Suprapubic skin (tissue), 4 donors: Measurements from ENCODE around the gene SYNC. TPM values are rescaled to one million over a fixed set of nuclear protein-coding genes. Genes with fewer than 3 reads are reported as not detected.

Experiments used
- DNase-seq, 2 donors: peaks; one replicate each; pipeline ENCODE4 v3.0.0-alpha.2; 2019; ENCODE audit warnings: low spot score in 2 of 2
- H3K27ac ChIP-seq: fragments of 200-600 bp; sonication (generic); one replicate; pipeline ENCODE4 v1.5.1; 2019
- H3K27me3 ChIP-seq: fragments of 200-600 bp; sonication (generic); one replicate; pipeline ENCODE4 v1.5.1; 2019
- H3K36me3 ChIP-seq: fragments of 200-600 bp; sonication (generic); one replicate; pipeline ENCODE4 v1.5.1; 2019
- H3K4me1 ChIP-seq: fragments of 200-600 bp; sonication (generic); one replicate; pipeline ENCODE4 v1.5.1; 2019
- H3K4me3 ChIP-seq: fragments of 200-600 bp; sonication (generic); one replicate; pipeline ENCODE4 v1.5.1; 2019; ENCODE audit warnings: mild to moderate bottlenecking
- H3K9me3 ChIP-seq: fragments of 200-600 bp; sonication (generic); one replicate; pipeline ENCODE4 v1.5.1; 2019
- EP300 ChIP-seq: sonication (generic); formaldehyde crosslinking; IDR thresholded peaks from one replicate; pipeline ENCODE4 v1.6.1; 2017; ENCODE audit warnings: antibody characterized with exemption
- POLR2A ChIP-seq, 2 donors: fragments of 450-650 bp; IDR thresholded peaks; one replicate each; pipeline ENCODE4 v1.6.1; 2017; ENCODE audit warnings: antibody characterized with exemption in 2 of 2, mild to moderate bottlenecking in 2 of 2, moderate library complexity in 2 of 2
- POLR2AphosphoS5 ChIP-seq, 3 donors: sonication (generic); formaldehyde crosslinking; IDR thresholded peaks; one replicate each; pipeline ENCODE4 v1.6.1; 2017; ENCODE audit warnings: antibody characterized with exemption in 3 of 3
- WGBS: methylation state at CpG from one replicate; pipeline ENCODE4 v1.1.5; 2018; 5-methylcytosine and 5-hydroxymethylcytosine counted together
- total RNA-seq, 4 donors: library from RNA; depleted of rRNA; stranded (reverse); fragments of >200 nt; gene quantifications; one replicate each; pipeline ENCODE4 v1.1.0, GENCODE V29; 2016
- TF ChIP-seq, protein P1 (sequence below), 2 donors: fragments of 200-600 bp in 1 of 2; fragments of 450-650 bp in 1 of 2; sonication (generic) in 1 of 2; IDR thresholded peaks; one replicate each; pipeline ENCODE4 v1.5.1; 2016 to 2019; ENCODE audit warnings: antibody characterized with exemption in 2 of 2, mild to moderate bottlenecking in 1 of 2, moderate library complexity in 1 of 2

Gene SYNC
- total RNA-seq, 4 donors from 2014 or later, result 7.4 to 11.4 (median 8.3) TPM

DNA sequence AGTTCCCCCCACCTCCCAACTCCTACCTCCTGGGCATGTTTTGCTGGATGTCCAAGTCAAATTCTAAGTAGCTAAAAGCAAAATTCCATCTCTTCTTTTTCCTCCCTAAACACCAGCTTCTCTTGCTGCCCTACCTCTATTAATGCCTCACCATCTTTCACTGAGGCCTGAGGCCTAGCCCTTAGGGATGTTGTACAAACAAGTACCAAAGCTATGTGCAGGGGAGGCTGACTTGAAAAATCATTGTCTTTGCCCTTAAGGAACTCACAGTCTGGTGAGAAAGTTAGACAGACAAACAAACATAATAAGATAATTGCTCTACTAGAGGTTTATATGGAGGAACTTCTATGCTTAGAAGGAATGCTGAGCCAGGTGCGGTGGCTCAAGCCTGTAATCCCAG, 25.3 kb upstream of the SYNC start:
- Histone ChIP-seq H3K9me3 (no peaks in the 10 kb centered on the region), H3K4me3 (no peak overlapping the region), H3K27ac (no peak overlapping the region), H3K36me3 (no peaks in the 10 kb centered on the region), H3K27me3 (no peaks in the 10 kb centered on the region), H3K4me1 (peaks cover 19% of the 10 kb centered on the region)
- no peak for TF ChIP-seq POLR2AphosphoS5 (IDR thresholded peaks at IDR 0.05)
- no peak for TF ChIP-seq EP300
- TF ChIP-seq POLR2A (IDR thresholded peaks at IDR 0.05), result no peak
- TF ChIP-seq, protein P1, sequence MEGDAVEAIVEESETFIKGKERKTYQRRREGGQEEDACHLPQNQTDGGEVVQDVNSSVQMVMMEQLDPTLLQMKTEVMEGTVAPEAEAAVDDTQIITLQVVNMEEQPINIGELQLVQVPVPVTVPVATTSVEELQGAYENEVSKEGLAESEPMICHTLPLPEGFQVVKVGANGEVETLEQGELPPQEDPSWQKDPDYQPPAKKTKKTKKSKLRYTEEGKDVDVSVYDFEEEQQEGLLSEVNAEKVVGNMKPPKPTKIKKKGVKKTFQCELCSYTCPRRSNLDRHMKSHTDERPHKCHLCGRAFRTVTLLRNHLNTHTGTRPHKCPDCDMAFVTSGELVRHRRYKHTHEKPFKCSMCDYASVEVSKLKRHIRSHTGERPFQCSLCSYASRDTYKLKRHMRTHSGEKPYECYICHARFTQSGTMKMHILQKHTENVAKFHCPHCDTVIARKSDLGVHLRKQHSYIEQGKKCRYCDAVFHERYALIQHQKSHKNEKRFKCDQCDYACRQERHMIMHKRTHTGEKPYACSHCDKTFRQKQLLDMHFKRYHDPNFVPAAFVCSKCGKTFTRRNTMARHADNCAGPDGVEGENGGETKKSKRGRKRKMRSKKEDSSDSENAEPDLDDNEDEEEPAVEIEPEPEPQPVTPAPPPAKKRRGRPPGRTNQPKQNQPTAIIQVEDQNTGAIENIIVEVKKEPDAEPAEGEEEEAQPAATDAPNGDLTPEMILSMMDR (IDR thresholded peaks at IDR 0.05), result no peak
- DNase-seq, result no peak
- 100% methylated on average over 1 of the region's 1 CpG for WGBS

DNA sequence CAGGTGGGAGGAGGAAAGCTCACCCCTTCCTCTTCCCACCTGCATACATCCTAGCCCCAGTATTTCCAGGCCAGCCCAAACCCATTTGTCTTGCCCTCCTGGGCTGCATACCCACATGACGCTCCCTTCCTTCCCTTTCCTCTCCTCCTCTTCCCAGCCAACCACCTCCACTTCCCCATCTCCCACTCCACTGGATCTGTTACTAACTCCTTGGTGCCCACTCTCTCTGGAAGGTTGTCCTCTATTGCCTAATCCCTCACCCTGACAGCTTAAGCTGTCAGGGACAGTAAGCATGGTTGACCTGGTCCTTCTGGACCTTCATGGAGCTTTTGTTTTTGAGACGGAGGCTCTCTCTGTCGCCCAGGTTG, 23.0 kb upstream of the SYNC start:
- peaks cover 19% of the 10 kb centered on the region for H3K4me1 ChIP-seq
- H3K27ac ChIP-seq, result no peak overlapping the region
- no peaks in the 10 kb centered on the region for H3K36me3 ChIP-seq
- no peaks in the 10 kb centered on the region for H3K27me3 ChIP-seq
- no peaks in the 10 kb centered on the region for H3K9me3 ChIP-seq
- DNase-seq, result no peak
- H3K4me3 ChIP-seq, result no peak overlapping the region
- 78% methylated on average over 3 of the region's 3 CpGs for WGBS
- no peak for TF ChIP-seq EP300
- TF ChIP-seq POLR2AphosphoS5 (IDR thresholded peaks at IDR 0.05), result no peak
- TF ChIP-seq POLR2A (IDR thresholded peaks at IDR 0.05), result no peak
- TF ChIP-seq, protein P1 (IDR thresholded peaks at IDR 0.05), result no peak

DNA sequence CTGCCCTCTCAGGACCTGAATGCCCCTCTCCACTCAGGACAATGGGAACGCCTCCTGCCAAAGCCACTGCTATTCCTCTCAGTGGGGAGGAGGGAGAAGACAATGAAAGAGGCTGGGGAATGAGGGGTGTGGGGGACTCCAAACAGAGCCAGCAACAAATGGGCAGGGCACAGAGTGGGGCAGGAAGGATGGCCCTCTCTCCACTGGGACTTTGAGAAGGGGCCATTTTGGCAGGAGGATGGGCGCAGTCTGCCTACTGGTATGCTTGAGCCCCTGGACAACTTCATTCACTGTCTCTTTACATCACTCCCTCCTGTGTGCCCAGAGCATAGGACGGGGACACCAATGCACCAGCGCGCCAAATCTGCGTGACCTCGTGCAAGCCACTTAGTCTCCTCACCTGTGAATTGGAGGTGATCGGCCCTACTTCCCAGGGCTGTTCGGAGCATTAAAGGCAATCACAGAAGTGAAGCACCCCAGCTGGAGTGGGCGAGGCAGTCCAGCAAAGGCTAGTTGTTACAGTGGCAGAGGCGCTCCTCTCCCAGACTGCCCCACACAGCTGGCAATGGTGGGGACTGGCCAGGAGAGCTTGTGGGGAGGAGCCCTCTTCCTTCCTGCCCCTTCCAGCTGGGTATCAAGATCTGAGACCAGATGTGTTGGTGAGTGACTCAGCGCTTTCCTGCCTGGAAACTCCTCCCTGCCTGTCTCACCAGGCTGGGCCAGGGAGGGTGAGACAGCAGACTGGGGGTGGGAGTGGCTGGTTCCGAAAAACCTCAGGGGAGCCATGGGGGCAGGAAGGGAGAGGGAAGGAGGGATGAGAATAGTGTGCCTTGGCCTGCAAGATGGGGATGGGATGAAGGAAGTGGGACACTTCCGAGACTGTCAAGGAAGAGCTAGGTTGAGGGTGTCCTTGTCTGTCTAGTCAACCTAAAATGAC, 22.4 kb upstream of the SYNC start:
- Histone ChIP-seq H3K4me3 (no peak overlapping the region), H3K36me3 (no peaks in the 10 kb centered on the region), H3K9me3 (no peaks in the 10 kb centered on the region), H3K4me1 (peaks cover 15% of the 10 kb centered on the region), H3K27me3 (no peaks in the 10 kb centered on the region), H3K27ac (no peak overlapping the region)
- DNase-seq, result no peak
- WGBS, result 43% methylated on average over 9 of the region's 14 CpGs
- TF ChIP-seq, protein P1 (IDR thresholded peaks at IDR 0.05), result no peak
- no peak for TF ChIP-seq POLR2A (IDR thresholded peaks at IDR 0.05)
- no peak for TF ChIP-seq POLR2AphosphoS5 (IDR thresholded peaks at IDR 0.05)
- no peak for TF ChIP-seq EP300

DNA sequence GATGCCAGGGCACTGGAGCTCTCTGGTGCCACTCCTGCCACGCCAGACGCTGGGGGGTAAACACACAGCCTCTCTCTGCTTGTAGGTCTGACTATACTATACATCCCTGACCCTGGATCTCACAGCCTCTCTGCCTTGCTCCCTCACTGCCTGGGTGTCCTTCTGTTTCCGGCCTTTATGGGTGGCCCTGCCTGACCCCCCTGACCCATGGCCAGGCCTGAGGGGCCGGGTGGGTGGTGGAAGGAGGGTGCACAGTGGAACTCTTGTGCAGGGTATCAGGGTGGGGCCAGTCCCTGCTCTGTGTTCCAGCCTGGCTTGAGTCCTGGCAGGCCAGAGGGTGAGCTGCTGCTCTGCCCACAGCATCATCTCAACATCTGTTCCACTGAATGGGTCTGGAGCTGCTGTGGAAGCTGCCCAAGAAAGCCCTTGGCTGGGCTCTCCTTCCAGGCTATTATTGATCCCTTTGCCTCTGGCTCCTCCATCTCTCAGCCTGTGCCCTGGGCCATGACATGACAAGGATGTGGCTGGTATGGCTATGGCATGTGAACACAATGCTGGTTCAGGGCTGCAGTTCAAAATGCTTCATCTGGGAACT, 17.2 kb upstream of the SYNC start:
- Histone ChIP-seq H3K4me3 (no peak overlapping the region), H3K27ac (no peak overlapping the region)
- TF ChIP-seq, protein P1 (IDR thresholded peaks at IDR 0.05), result no peak
- TF ChIP-seq EP300 (no peak), POLR2A (IDR thresholded peaks at IDR 0.05) (no peak), POLR2AphosphoS5 (IDR thresholded peaks at IDR 0.05) (no peak)

DNA sequence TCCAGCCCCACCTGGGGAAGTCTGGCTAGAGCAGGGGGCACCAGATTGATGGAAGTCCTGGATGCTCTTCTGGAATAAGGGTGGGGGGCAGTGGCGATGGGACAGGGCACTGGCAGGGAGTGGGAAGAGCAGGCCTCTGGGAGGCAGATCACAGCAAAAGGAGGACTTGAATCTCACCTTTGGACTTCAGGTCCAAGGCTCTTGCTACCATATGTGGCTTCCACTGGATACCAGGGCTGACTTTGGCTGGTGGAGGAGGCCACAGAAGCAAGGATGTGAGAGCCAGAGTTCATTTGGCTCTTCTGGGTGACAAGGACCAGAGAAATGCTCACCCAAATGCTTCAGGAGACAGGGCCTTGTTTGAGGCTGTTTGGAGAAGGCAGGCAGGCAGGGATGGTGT, 16.0 kb upstream of the SYNC start:
- no peak for DNase-seq
- Histone ChIP-seq H3K27ac (no peak overlapping the region), H3K4me1 (peaks cover 19% of the 10 kb centered on the region), H3K36me3 (no peaks in the 10 kb centered on the region), H3K9me3 (no peaks in the 10 kb centered on the region), H3K27me3 (no peaks in the 10 kb centered on the region), H3K4me3 (no peak overlapping the region)
- TF ChIP-seq POLR2AphosphoS5 (IDR thresholded peaks at IDR 0.05) (no peak), EP300 (no peak), POLR2A (IDR thresholded peaks at IDR 0.05) (no peak)
- TF ChIP-seq, protein P1 (IDR thresholded peaks at IDR 0.05), result no peak
- WGBS, result 67% methylated on average over 1 of the region's 1 CpG

More for the DNA sequence above, 17.2 kb upstream of the SYNC start:
- H3K9me3 ChIP-seq, result no peaks in the 10 kb centered on the region
- H3K36me3 ChIP-seq, result no peaks in the 10 kb centered on the region
- no peaks in the 10 kb centered on the region for H3K27me3 ChIP-seq
- peaks cover 23% of the 10 kb centered on the region for H3K4me1 ChIP-seq
- WGBS, result 72% methylated on average over 3 of the region's 4 CpGs
- DNase-seq, result no peak
